Measurements from ENCODE around the gene CHSY3. TPM values are rescaled to one million over a fixed set of nuclear protein-coding genes. Genes with fewer than 3 reads are reported as not detected.

CHSY3 gene
- total RNA-seq, 2 experiments from 2014 or later, result not detected

DNA sequence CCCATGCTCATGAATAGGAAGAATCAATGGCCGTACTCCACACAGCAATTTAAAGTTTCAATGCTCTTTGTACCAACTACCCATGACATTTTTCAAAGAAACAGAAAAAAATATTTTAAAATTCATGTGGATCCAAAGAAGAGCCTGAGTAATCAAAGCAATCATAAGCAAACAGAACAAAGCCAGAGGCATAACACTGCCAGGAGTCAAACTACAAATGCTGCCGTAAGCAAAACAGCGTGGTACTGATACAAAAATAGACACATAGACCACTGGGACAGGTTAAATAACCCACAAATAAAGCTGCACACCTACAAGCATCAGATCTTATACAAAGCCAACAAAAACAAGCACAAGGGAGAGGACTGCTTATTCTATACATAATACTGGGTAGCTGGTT, 107.7 kb downstream of the CHSY3 start:
- DNase-seq (no peak), ATAC-seq (ENCODE audit: poor library complexity) (no peak)
- POLR2A ChIA-PET, result no interaction called here
- H3K9me3 Mint-ChIP-seq, result peaks cover 12% of the 10 kb centered on the region
- H3K4me1 Mint-ChIP-seq (ENCODE audit: low read depth), result no peaks in the 10 kb centered on the region
- TF ChIP-seq, protein P1, sequence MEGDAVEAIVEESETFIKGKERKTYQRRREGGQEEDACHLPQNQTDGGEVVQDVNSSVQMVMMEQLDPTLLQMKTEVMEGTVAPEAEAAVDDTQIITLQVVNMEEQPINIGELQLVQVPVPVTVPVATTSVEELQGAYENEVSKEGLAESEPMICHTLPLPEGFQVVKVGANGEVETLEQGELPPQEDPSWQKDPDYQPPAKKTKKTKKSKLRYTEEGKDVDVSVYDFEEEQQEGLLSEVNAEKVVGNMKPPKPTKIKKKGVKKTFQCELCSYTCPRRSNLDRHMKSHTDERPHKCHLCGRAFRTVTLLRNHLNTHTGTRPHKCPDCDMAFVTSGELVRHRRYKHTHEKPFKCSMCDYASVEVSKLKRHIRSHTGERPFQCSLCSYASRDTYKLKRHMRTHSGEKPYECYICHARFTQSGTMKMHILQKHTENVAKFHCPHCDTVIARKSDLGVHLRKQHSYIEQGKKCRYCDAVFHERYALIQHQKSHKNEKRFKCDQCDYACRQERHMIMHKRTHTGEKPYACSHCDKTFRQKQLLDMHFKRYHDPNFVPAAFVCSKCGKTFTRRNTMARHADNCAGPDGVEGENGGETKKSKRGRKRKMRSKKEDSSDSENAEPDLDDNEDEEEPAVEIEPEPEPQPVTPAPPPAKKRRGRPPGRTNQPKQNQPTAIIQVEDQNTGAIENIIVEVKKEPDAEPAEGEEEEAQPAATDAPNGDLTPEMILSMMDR (IDR thresholded peaks at IDR 0.05), result no peak
- no peaks in the 10 kb centered on the region for H3K36me3 ChIP-seq (ENCODE audit: insufficient read depth, low read length)
- no peaks in the 10 kb centered on the region for H3K27me3 Mint-ChIP-seq
- CTCF ChIA-PET, result no interaction called here
- no peak overlapping the region for H3K4me3 Mint-ChIP-seq
- no peaks in the 10 kb centered on the region for H3K36me3 Mint-ChIP-seq (ENCODE audit: low read depth)
- H3K4me3 ChIP-seq (ENCODE audit: low read length), result no peak overlapping the region
- H3K27me3 ChIP-seq (ENCODE audit: control insufficient read depth in 1 of 2, insufficient read depth in 2 of 2, low read length in 2 of 2), result no peaks in the 10 kb centered on the region
- intact Hi-C loops (cut with DNase I, micrococcal nuclease), result no loop called here
- H3K27ac ChIP-seq (ENCODE audit: low read depth in 1 of 2, low read length in 2 of 2), result no peak overlapping the region
- no peak overlapping the region for H3K27ac Mint-ChIP-seq
- H3K9me3 ChIP-seq (ENCODE audit: control insufficient read depth in 1 of 2, insufficient read depth in 1 of 2, low read length in 2 of 2), result peaks cover 5 to 14% of the 10 kb centered on the region in 2 experiments
- no peaks in the 10 kb centered on the region for H3K4me1 ChIP-seq (ENCODE audit: insufficient read depth, low read length)

DNA sequence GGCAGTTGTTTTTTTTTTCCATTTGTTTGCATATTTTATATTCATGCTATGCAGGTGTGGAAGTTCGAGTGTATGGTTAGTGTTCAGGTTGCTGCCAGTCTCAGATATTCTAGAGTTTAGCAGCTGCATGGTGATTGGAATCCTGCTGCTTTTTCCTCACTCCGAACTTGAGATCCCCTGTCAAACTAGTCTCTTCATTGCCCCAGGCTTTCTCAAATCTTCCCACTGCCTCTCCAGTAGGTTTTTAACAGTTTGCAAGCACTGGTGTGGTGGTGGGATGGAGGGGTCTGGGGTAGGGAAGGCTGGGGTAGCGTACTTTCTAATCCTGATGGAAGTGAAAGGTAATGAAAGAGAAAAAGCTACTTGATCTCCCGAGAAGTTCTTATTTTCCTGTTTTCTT, 112.9 kb downstream of the CHSY3 start:
- no peaks in the 10 kb centered on the region for H3K27me3 ChIP-seq (ENCODE audit: control insufficient read depth in 1 of 2, insufficient read depth in 2 of 2, low read length in 2 of 2)
- ATAC-seq (ENCODE audit: poor library complexity) (no peak), DNase-seq (no peak)
- TF ChIP-seq, protein P1 (IDR thresholded peaks at IDR 0.05), result no peak
- Mint-ChIP-seq H3K4me1 (ENCODE audit: low read depth) (no peaks in the 10 kb centered on the region), H3K27me3 (no peaks in the 10 kb centered on the region), H3K27ac (no peak overlapping the region), H3K4me3 (no peak overlapping the region), H3K36me3 (ENCODE audit: low read depth) (no peaks in the 10 kb centered on the region), H3K9me3 (no peaks in the 10 kb centered on the region)
- ChIA-PET CTCF (no interaction called here), POLR2A (no interaction called here)
- H3K4me3 ChIP-seq (ENCODE audit: low read length), result no peak overlapping the region
- intact Hi-C loops (cut with DNase I, micrococcal nuclease), result no loop called here
- no peak overlapping the region for H3K27ac ChIP-seq (ENCODE audit: low read depth in 1 of 2, low read length in 2 of 2)
- no peaks in the 10 kb centered on the region for H3K4me1 ChIP-seq (ENCODE audit: insufficient read depth, low read length)
- no peaks in the 10 kb centered on the region for H3K36me3 ChIP-seq (ENCODE audit: insufficient read depth, low read length)
- peaks cover 5 to 10% of the 10 kb centered on the region in 2 experiments for H3K9me3 ChIP-seq (ENCODE audit: control insufficient read depth in 1 of 2, insufficient read depth in 1 of 2, low read length in 2 of 2)

DNA sequence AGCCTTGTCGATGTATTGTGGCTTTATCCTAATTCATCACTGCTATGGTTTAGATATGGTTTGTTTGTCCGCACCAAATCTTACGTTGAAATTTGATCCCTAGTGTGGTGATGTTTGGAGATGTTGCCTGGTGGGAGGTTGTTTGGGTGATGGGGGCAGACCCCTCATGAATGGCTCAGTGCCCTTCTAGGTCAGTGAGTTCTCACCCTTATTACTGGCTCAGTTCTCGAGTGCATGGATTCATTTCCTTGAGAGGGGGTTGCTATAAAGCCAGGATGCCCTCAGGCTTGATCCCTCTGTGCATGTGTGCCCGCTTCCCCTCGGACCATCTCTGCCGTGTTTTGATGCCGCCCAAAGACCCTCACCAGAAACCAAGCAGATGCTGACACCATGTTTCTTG, 114.4 kb downstream of the CHSY3 start:
- no peak overlapping the region for H3K4me3 ChIP-seq (ENCODE audit: low read length)
- TF ChIP-seq, protein P1 (IDR thresholded peaks at IDR 0.05), result no peak
- no peaks in the 10 kb centered on the region for H3K27me3 ChIP-seq (ENCODE audit: control insufficient read depth in 1 of 2, insufficient read depth in 2 of 2, low read length in 2 of 2)
- Mint-ChIP-seq H3K27me3 (no peaks in the 10 kb centered on the region), H3K4me1 (ENCODE audit: low read depth) (no peaks in the 10 kb centered on the region), H3K9me3 (no peaks in the 10 kb centered on the region), H3K36me3 (ENCODE audit: low read depth) (no peaks in the 10 kb centered on the region), H3K4me3 (no peak overlapping the region), H3K27ac (no peak overlapping the region)
- no peaks in the 10 kb centered on the region for H3K36me3 ChIP-seq (ENCODE audit: insufficient read depth, low read length)
- no peak overlapping the region for H3K27ac ChIP-seq (ENCODE audit: low read depth in 1 of 2, low read length in 2 of 2)
- intact Hi-C loops (cut with DNase I, micrococcal nuclease), result no loop called here
- H3K4me1 ChIP-seq (ENCODE audit: insufficient read depth, low read length), result no peaks in the 10 kb centered on the region
- DNase-seq, result no peak
- ChIA-PET POLR2A (no interaction called here), CTCF (no interaction called here)
- peaks cover 0 to 3% of the 10 kb centered on the region in 2 experiments for H3K9me3 ChIP-seq (ENCODE audit: control insufficient read depth in 1 of 2, insufficient read depth in 1 of 2, low read length in 2 of 2)
- no peak for ATAC-seq (ENCODE audit: poor library complexity)
